ELR (cell line): ENCODE results near the gene EPHB1.
"Not testable (repeated sequence)": the region's sequence is repeated elsewhere in the genome, so short reads cannot be mapped to it uniquely, and the experiment has no call there.

Source experiments
- DNase-seq: peaks from one replicate; pipeline ENCODE4 v3.0.0-alpha.2; 2015; ENCODE audit warnings: low read depth

Gene EPHB1

GRCh38 chr3:135215516-135215915 is 420.5 kb downstream of the EPHB1 start:
- DNase-seq = no peak

GRCh38 chr3:135216659-135217058 is 421.6 kb downstream of the EPHB1 start:
- DNase-seq = no peak

- DNase-seq = no peak
Observed at GRCh38 chr3:135217730-135218129, 422.7 kb downstream of the EPHB1 start.

GRCh38 chr3:135218304-135218703 is 423.2 kb downstream of the EPHB1 start:
- no peak for DNase-seq

- no peak for DNase-seq
Observed at GRCh38 chr3:135218782-135219181, 423.7 kb downstream of the EPHB1 start.

- no peak for DNase-seq
Observed at GRCh38 chr3:135224815-135225362, 429.8 kb downstream of the EPHB1 start.

- no peak for DNase-seq
Observed at GRCh38 chr3:135226057-135226456, 431.0 kb downstream of the EPHB1 start.

- DNase-seq = no peak
Observed at GRCh38 chr3:135228201-135228600, 433.1 kb downstream of the EPHB1 start.

GRCh38 chr3:135229018-135229495 is 434.0 kb downstream of the EPHB1 start:
- DNase-seq = no peak

- DNase-seq = no peak
Observed at GRCh38 chr3:135231737-135232136, 436.7 kb downstream of the EPHB1 start.

GRCh38 chr3:135232226-135232625 is 437.2 kb downstream of the EPHB1 start:
- no peak for DNase-seq

GRCh38 chr3:135233476-135233875 is 438.4 kb downstream of the EPHB1 start:
- not testable (repeated sequence) for DNase-seq

GRCh38 chr3:135235541-135235940 is 440.5 kb downstream of the EPHB1 start:
- DNase-seq = no peak

GRCh38 chr3:135237371-135238143 is 442.5 kb downstream of the EPHB1 start:
- DNase-seq = no peak

- DNase-seq = no peak
Observed at GRCh38 chr3:135238236-135238830, 443.3 kb downstream of the EPHB1 start.

GRCh38 chr3:135238871-135239614 is 444.0 kb downstream of the EPHB1 start:
- DNase-seq = no peak

- DNase-seq = no peak
Observed at GRCh38 chr3:135239615-135239884, 444.5 kb downstream of the EPHB1 start.

- no peak for DNase-seq
Observed at GRCh38 chr3:135240426-135240825, 445.4 kb downstream of the EPHB1 start.

GRCh38 chr3:135242285-135242684 is 447.2 kb downstream of the EPHB1 start:
- DNase-seq = no peak

GRCh38 chr3:135243616-135244015 is 448.6 kb downstream of the EPHB1 start:
- DNase-seq = no peak

- no peak for DNase-seq
Observed at GRCh38 chr3:135246027-135246426, 451.0 kb downstream of the EPHB1 start.

GRCh38 chr3:135248213-135248612 is 453.2 kb downstream of the EPHB1 start:
- no peak for DNase-seq

GRCh38 chr3:135249186-135249585 is 454.1 kb downstream of the EPHB1 start:
- DNase-seq = no peak
